WTC11 (cell line): Measurements from ENCODE around the gene PNO1.

ENCODE experiments used
- CREB1 ChIP-seq: sonication (generic); formaldehyde crosslinking; IDR thresholded peaks from 2 replicates; pipeline ENCODE4 v1.8.0; 2023; ENCODE audit warnings: mild to moderate bottlenecking, missing genetic modification reagents
- CTCF ChIP-seq: fragments of 200-600 bp; IDR thresholded peaks from 2 replicates; pipeline ENCODE4 v1.8.0; 2022; ENCODE audit warnings: antibody characterized with exemption
- MAX ChIP-seq: sonication (generic); formaldehyde crosslinking; IDR thresholded peaks from 2 replicates; pipeline ENCODE4 v1.8.0; 2022; ENCODE audit warnings: mild to moderate bottlenecking, missing genetic modification reagents
- NFE2L1 ChIP-seq: sonication (generic); formaldehyde crosslinking; IDR thresholded peaks from 2 replicates; pipeline ENCODE4 v1.8.1; 2023; ENCODE audit warnings: missing genetic modification reagents
- RORB ChIP-seq: fragments of 250-450 bp; sonication (Bioruptor Pico); IDR thresholded peaks from 2 replicates; pipeline ENCODE4 v1.9.0; 2021; ENCODE audit warnings: mild to moderate bottlenecking
- ZBTB43 ChIP-seq: sonication (generic); formaldehyde crosslinking; IDR thresholded peaks from 2 replicates; pipeline ENCODE4 v1.8.1; 2023; ENCODE audit warnings: mild to moderate bottlenecking, missing genetic modification reagents
- ZNF138 ChIP-seq: sonication (generic); formaldehyde crosslinking; conservative IDR thresholded peaks from 2 replicates; pipeline ENCODE4 v1.8.1; 2022; ENCODE audit warnings: mild to moderate bottlenecking, moderate library complexity, missing genetic modification reagents

- TF ChIP-seq CTCF (no peak), CREB1 (CRISPR knock-in tag) (no peak), MAX (CRISPR knock-in tag) (no peak), ZBTB43 (no peak), RORB (CRISPR knock-in tag) (no peak), NFE2L1 (no peak), ZNF138 (CRISPR knock-in tag) (no peak)
These were observed 25.2 kb downstream of the PNO1 start for GRCh38 chr2:68182902-68183301.
